ENCODE data around the gene TXNRD2. TPM values are rescaled to one million over a fixed set of nuclear protein-coding genes. Genes with fewer than 3 reads are reported as not detected.
A peak's percentile ranks its signal among the peaks of the same experiment; 100 is the strongest.

Gene TXNRD2
- total RNA-seq, 4 donors from 2014 or later = 16.7 to 33.1 (median 20.3) TPM

DNA sequence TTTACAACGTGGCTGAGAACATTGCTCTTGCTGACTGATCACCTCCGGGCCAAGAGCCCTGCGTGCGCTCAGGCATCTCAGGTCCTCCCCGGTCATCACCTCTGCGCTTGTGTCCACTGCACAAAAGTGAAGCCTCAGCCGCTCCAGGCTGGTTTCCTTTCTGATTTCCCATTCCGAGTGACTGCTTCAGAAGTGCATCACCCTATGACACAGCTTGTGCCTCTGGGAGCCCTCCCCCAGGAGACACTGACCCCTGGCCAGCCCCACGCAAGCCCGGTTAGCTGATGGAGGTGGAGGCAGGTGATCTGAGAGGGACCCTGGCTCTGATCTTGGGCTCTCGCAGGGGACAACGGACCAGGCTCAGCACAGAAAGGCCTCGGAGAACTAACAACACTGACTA, 48.7 kb downstream of the TXNRD2 start:
- Histone ChIP-seq H3K36me3 (peaks cover 0 to 93% of the 10 kb centered on the region in 2 donors), H3K27me3 (no peaks in the 10 kb centered on the region), H3K4me1 (peaks cover 0 to 21% (median 5%) of the 10 kb centered on the region in 3 donors), H3K4me3 (no peak overlapping the region), H3K27ac (peak overlapping the region in 1 of 4 donors; percentile 18), H3K9me3 (no peaks in the 10 kb centered on the region)
- 20 to 83% methylated on average over 1 to 10 of the region's 13 CpGs for WGBS, 2 donors (ENCODE audit: low coverage in 1 of 2)
- TF ChIP-seq POLR2AphosphoS5 (IDR thresholded peaks at IDR 0.05) = no peak
- no peak for TF ChIP-seq EP300 (IDR thresholded peaks at IDR 0.05)
- TF ChIP-seq POLR2A (IDR thresholded peaks at IDR 0.05) = no peak
- TF ChIP-seq CTCF (IDR thresholded peaks at IDR 0.05) = no peak
- ATAC-seq = no peak

- H3K9me3 ChIP-seq = no peaks in the 10 kb centered on the region
- TF ChIP-seq POLR2A (IDR thresholded peaks at IDR 0.05) (no peak), EP300 (IDR thresholded peaks at IDR 0.05) (no peak), POLR2AphosphoS5 (IDR thresholded peaks at IDR 0.05) (no peak), CTCF (IDR thresholded peaks at IDR 0.05) (no peak)
- WGBS, 2 donors (ENCODE audit: low coverage in 1 of 2) = 25% methylated on average over 10 of the region's 24 CpGs; no CpG with 5 or more reads in 1 of the 2 donors
- H3K36me3 ChIP-seq = peaks cover 0 to 93% of the 10 kb centered on the region in 2 donors
- H3K4me3 ChIP-seq = peak overlapping the region in 1 of 2 donors; percentile 10
- peak overlapping the region in 2 of 4 donors; percentile 6 to 42 for H3K27ac ChIP-seq
- ATAC-seq = no peak
- peaks cover 0 to 21% (median 5%) of the 10 kb centered on the region in 3 donors for H3K4me1 ChIP-seq
- H3K27me3 ChIP-seq = no peaks in the 10 kb centered on the region
Measured at GRCh38 chr22:19892257-19892879, 49.2 kb downstream of the TXNRD2 start.

- H3K27ac ChIP-seq = peak overlapping the region in 1 of 4 donors; percentile 6
- 49% methylated on average over 7 of the region's 32 CpGs; no CpG with 5 or more reads in 1 of the 2 donors for WGBS, 2 donors (ENCODE audit: low coverage in 1 of 2)
- no peaks in the 10 kb centered on the region for H3K9me3 ChIP-seq
- TF ChIP-seq POLR2A (IDR thresholded peaks at IDR 0.05) (peak in 1 of 2 donors; percentile 11), POLR2AphosphoS5 (IDR thresholded peaks at IDR 0.05) (no peak), CTCF (IDR thresholded peaks at IDR 0.05) (no peak), EP300 (IDR thresholded peaks at IDR 0.05) (no peak)
- H3K4me1 ChIP-seq = peaks cover 0 to 24% (median 5%) of the 10 kb centered on the region in 3 donors
- H3K36me3 ChIP-seq = peaks cover 0 to 93% of the 10 kb centered on the region in 2 donors
- H3K27me3 ChIP-seq = no peaks in the 10 kb centered on the region
- H3K4me3 ChIP-seq = peak overlapping the region in 1 of 2 donors; percentile 10
- no peak for ATAC-seq
Measured at GRCh38 chr22:19891317-19892256, 50.0 kb downstream of the TXNRD2 start.

- Histone ChIP-seq H3K27ac (no peak overlapping the region), H3K9me3 (no peaks in the 10 kb centered on the region), H3K27me3 (no peaks in the 10 kb centered on the region), H3K4me3 (no peak overlapping the region), H3K36me3 (peaks cover 0 to 94% of the 10 kb centered on the region in 2 donors), H3K4me1 (peaks cover 0 to 30% (median 5%) of the 10 kb centered on the region in 3 donors)
- no peak for ATAC-seq
- WGBS, 2 donors (ENCODE audit: low coverage in 1 of 2) = 86% methylated on average over 3 of the region's 20 CpGs; no CpG with 5 or more reads in 1 of the 2 donors
- no peak for TF ChIP-seq POLR2AphosphoS5 (IDR thresholded peaks at IDR 0.05)
- no peak for TF ChIP-seq POLR2A (IDR thresholded peaks at IDR 0.05)
- TF ChIP-seq EP300 (IDR thresholded peaks at IDR 0.05) = no peak
- no peak for TF ChIP-seq CTCF (IDR thresholded peaks at IDR 0.05)
Measured at GRCh38 chr22:19890502-19891316, 50.9 kb downstream of the TXNRD2 start.
